ENCODE data around the gene DCAF17.
"Not testable (repeated sequence)": the region's sequence is repeated elsewhere in the genome, so short reads cannot be mapped to it uniquely, and the experiment has no call there.

DCAF17 gene

GRCh38 chr2:171410624-171411023, 23.4 kb upstream of the DCAF17 start:
- DNase-seq: no peak

DNA sequence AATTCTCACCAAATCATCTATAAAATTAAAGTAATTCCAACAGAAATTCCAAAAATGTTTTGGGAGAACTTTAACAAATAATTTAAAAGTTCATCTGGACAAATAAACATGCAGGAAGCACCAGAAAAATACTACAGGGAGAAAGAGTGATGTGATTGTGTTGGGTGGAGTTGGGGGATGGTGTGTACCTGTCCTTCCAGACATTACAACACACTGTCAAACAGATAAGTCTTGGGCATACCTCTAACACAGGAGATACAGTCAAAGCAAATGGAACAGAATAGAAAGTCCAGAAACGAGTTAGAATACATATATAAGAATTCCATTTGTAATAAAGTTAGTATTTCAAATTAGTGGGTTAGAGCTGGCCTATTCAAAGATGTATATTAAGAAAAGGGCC, 22.8 kb upstream of the DCAF17 start:
- no peak for DNase-seq

DNA sequence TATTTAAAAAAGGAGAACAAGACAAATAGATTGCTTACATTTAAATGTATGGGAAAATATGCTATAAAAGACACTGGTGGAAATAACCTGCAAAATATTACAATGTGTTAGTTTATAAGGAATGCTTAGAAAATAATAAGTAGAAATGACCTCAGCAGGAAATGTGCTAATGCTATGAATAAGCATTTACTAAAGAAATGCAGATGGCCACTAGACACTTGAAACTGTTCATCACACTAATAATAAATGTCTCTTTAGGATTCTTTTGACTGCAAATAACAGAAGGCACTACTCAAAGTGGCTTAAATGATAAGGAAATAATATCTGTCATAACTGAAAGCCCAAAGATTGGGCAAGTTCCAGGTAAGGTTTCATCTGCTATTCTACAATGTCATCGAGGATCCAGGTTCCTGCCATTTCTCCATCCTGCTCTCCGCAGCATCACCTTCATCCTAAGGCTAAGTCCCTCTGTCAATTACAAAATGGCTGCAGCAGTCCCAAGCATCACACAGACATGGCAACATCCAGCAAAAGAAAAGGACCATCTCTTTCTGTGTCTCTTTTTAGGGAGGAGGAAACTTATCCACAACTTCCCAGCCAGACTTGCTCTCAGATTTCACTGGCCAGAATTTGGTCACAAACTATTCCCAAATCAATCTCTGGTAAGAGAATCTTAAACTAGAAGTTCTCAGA, 22.1 kb upstream of the DCAF17 start:
- no peak for DNase-seq

DNA sequence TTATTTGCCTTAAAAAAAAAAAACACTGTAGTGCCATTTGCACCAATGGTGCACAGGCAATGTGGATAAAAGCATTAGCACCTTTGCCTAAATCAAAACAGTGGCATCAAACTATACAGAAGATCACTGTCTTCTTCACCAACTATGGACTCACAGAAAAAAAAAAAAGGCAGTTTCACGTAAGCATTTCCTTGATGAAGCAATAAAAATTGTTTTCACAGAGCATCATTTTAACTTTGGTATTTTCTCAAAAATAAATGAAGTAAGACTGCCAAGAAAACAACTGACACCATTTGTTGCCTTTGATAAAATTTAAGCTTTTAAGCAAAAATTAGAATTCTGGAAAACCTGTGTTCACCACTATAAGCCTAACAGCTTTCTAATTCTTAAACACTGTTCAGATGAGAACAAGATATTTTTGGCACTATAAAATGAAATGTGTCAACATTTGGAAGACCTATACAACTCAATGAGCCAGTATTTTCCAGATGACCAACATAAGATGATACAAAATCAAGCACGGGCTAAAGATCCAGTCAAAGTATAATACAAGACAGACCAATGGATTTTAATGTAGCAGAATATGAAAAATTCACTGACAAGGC, 21.4 kb upstream of the DCAF17 start:
- DNase-seq: no peak

DNA sequence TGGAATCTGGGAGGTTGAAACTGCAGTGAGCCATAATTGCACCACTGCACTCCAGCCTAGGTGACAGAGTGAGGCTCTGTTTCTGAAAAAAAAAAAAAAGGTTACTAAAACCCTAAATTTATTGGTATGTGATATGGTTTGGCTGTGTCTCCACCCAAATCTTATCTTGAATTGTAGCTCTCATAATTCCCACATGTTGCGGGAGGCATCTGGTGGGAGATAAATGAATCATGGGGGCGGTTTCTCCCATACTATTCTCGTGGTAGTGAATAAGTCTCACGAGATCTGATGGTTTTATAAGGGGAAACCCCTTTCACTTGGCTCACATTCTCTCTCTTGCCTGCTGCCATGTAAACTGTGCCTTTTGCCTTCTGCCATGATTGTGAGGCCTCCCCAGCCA, 19.4 kb upstream of the DCAF17 start:
- DNase-seq: not testable (repeated sequence)

GRCh38 chr2:171416009-171416926, 17.8 kb upstream of the DCAF17 start:
- DNase-seq: peak; percentile 99

DNA sequence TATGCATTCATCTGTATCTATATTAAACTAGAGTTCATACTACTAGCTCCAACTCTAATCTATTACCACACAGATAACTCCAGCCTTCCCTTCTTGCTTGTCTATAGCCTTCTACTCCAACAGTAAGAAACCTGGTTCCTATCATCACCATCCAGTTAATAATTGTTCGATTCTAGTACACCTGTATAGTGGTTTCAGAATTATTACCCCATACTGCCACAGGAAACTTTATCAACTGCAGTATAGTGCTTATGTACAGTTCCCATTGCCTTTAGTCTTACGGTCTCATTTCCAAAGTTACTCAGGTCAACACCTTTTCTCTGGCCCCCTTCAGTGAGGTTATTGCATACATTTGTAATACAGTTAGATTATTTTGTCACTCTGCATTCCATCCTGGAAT, 14.7 kb upstream of the DCAF17 start:
- DNase-seq: no peak

- DNase-seq: no peak
Measured at GRCh38 chr2:171420728-171421563, 13.1 kb upstream of the DCAF17 start.

DNA sequence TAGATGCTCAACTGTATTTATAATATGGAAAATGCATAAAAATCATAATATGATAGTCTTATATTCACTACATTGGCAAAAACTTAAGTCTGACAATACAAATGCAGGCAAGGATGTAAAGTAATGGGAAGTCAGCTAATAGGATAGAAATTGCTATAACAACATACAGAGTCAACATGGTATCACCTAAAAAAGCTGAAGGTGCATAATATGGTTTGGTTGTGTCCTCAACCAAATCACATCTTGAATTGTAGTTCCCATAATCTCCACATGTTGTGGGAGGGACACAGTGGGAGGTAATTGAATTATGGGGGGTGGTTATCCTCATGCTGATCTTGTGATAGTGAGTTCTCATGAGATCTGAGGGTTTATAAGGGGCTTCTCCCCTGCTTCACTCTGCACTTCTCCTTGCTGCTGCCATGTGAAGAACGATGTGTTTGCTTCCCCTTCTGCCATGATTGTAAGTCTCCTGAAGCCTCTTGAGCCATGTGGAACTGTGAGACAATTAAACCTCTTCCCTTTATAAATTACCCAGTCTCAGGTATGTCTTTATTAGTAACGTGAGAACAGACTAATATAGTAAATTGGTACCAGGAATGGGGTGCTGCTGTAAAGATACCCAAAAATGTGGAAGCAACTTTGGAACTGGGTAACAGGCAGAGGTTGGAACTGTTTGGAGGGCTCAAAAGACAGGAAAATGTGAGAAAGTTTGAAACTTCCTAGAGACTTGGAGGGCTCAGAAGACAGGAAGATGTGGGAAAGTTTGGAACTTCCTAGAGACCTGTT, 11.1 kb upstream of the DCAF17 start:
- DNase-seq: not testable (repeated sequence)

GRCh38 chr2:171430516-171431410, 3.3 kb upstream of the DCAF17 start:
- no peak for DNase-seq

DNA sequence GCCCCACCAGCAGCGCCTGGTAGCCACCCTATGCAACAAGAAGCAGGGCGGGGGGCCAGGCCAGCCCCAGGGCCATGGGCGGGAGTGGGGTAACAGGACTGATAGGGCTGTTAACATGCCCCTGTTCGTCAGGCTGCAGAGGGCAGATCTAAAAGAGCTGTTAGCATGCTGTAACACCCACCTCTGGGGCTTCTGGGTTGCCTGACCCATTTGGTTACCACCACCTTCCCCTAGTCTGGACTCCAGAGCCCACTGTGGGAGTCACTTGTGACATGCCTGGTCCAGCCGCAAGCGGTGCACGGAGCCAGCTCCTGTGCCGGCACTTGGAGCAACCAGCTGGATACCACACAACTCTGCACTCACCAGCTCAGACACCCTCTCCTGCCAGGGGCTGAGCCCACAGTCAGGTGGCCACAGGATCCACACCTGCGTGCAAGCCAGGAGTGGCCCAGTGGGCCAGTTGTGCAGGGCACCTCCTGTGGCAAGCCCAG, 2.3 kb upstream of the DCAF17 start:
- no peak for DNase-seq

DNA sequence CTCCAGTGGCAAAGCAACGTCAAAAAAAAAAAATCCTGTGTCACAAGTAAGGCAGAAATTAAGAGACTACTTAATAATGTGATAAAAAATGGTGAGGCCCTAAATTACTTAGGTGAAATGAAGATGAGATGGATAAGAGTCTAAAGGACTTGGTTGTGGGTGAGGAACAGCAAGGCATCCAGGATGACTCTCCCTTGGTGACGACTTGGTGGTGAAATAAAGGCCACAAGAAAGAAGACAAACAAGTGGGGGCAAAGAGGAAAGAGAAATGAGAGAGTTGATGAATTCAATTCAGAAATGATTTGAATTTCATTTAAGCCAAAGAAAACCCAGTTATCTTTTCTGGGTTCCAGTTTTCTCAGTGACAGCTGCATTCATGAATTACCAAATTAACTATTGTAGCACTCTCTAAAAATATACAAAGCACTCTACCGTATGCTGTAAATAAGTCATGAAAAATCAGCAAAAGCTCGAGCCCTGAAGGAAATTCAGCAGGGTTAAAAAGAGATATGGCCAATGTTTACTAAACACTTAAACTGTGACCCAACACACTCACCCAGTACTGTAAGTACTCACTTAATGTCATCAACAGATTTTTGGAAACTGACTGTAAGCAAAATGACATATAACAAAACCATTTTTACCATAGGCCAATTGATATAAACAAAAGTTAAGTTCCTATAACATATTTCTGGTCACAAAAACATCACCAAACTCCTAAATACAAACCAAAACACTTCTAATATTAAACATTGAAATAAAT, 1.6 kb upstream of the DCAF17 start:
- no peak for DNase-seq

DNA sequence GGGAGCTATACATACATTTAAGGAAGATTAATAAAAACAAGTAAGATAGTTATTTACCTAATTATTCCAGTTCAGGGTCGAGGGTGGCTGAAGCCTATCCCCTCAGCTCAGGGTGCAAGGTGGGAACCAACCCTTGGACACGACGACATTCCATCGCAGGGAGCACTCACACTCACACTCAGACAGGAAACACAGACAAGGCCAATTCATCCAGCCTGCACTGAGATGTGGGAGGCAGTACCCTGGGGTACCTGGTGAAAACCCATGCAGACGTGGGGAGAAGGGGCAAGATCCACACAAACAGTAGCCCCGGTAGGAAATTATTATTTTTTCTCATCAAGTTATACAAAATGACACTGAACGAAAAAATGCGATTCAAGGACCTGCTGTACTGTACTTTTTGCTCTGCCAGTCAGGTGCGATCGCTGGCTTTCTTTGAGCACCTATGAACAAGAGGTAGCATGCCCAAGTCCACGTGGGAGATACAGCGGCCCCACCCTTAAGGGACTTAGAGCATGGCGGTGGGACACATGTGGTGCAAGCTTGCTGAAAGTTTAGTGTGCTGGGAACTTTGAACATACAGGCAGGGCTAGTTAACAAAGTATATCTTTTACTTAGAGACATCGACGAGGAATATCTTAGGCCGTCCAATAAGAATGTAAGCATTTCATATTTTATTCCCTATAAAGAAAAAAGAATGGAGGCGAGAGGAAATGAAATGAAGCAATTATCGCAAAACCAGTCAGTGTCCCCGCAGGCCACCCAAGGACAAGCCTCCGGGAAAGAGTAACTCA, 860 bp upstream of the DCAF17 start:
- peak; percentile 53 for DNase-seq

DNA sequence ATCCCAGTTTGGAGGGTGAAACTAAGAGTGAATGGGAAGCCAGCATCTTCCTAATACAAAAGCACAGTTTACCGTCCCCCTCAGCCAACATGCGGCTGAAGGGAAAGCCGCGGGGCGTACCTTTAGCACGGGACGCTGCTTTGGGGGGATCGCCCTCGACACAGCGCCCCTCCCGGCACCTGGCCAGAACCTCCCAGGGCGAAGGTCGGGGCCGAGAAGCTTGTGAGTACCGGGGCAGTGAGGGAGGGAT, 338 bp upstream of the DCAF17 start, which contains the start of gene METTL8:
TSS of gene METTL8 (minus strand) at position 228 of the 250 bp plus-strand sequence. CDS start 41,805 bp downstream, outside the sequence.
- DNase-seq: no peak

DNA sequence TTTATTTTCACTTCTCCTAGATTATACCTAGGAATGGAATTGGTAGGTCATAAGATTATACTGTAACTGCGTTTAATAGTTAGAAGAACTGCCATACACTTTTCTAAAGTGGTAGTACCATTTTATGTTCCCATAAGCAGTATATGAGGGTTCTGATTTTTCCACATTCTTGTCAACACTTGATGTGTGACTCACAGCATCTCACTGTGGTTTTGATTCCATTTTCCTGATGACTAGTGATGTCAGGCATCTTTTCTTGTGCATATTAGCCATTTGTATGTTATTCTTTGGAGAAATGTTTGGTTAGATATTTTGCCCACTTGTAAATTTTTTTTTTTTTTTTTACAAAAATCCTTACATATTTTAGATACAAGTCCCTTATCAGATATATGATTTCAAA, 2.3 kb downstream of the DCAF17 start:
- DNase-seq: peak; percentile 69

- DNase-seq: no peak
Measured at GRCh38 chr2:171441470-171441869, 7.4 kb downstream of the DCAF17 start.

GRCh38 chr2:171447675-171448074, 13.6 kb downstream of the DCAF17 start:
- DNase-seq: no peak

- DNase-seq: no peak
Measured at GRCh38 chr2:171451074-171451473, 17.0 kb downstream of the DCAF17 start.

GRCh38 chr2:171452773-171453172, 18.7 kb downstream of the DCAF17 start:
- no peak for DNase-seq
